Uterus (tissue), 4 donors: ENCODE data around the gene TMEM217. TPM values are rescaled to one million over a fixed set of nuclear protein-coding genes. Genes with fewer than 3 reads are reported as not detected.
A peak's percentile ranks its signal among the peaks of the same experiment; 100 is the strongest.
"Not testable (repeated sequence)": the region's sequence is repeated elsewhere in the genome, so short reads cannot be mapped to it uniquely, and the experiment has no call there.

Experiments
- DNase-seq, 2 donors: peaks; one replicate each; pipeline ENCODE4 v3.0.0-alpha.2; 2019 to 2020
- H3K27ac ChIP-seq, 2 donors: fragments of 200-600 bp; sonication (generic); 1 replicate in 1 of 2; 2 replicates in 1 of 2; pipeline ENCODE4 v1.5.1; 2016 to 2018
- H3K27me3 ChIP-seq, 2 donors: fragments of 200-600 bp; sonication (generic); one replicate each; pipeline ENCODE4 v1.5.1; 2018 to 2019; ENCODE audit warnings: control low read depth in 1 of 2
- H3K36me3 ChIP-seq, 2 donors: fragments of 200-600 bp; sonication (generic); one replicate each; pipeline ENCODE4 v1.5.1; 2019; ENCODE audit warnings: control low read depth in 1 of 2
- H3K4me1 ChIP-seq, 2 donors: fragments of 200-600 bp; sonication (generic); one replicate each; pipeline ENCODE4 v1.5.1; 2018 to 2019; ENCODE audit warnings: control low read depth in 1 of 2
- H3K4me3 ChIP-seq, 2 donors: fragments of 200-600 bp; sonication (generic); 1 replicate in 1 of 2; 2 replicates in 1 of 2; pipeline ENCODE4 v1.5.1; 2018 to 2019; ENCODE audit warnings: mild to moderate bottlenecking in 1 of 2
- H3K9me3 ChIP-seq, 2 donors: fragments of 200-600 bp; sonication (generic); one replicate each; pipeline ENCODE4 v1.5.1; 2019; ENCODE audit warnings: control low read depth in 1 of 2
- POLR2A ChIP-seq, 2 donors: fragments of 450-650 bp; IDR thresholded peaks; one replicate each; pipeline ENCODE4 v1.6.1; 2016; ENCODE audit warnings: antibody characterized with exemption in 2 of 2, mild to moderate bottlenecking in 1 of 2, moderate library complexity in 1 of 2
- intact Hi-C: fragments of 100-400 bp; cut with DNase I; formaldehyde crosslinking; loops from one replicate; pipeline ENCODE4 v1.15.1; 2023; ENCODE audit warnings: low total_unique reads
- total RNA-seq, 4 donors: library from RNA; depleted of rRNA in 3 of 4; stranded (reverse); fragments of >200 nt in 3 of 4; gene quantifications; one replicate each; pipeline versions ENCODE4 v1.1.0 to v1.2.4, GENCODE V29; 2014 to 2023
- TF ChIP-seq, protein P1 (sequence below), 4 experiments: fragments of 200-600 bp in 2 of 4; fragments of 450-650 bp in 2 of 4; sonication (generic) in 2 of 4; IDR thresholded peaks; one replicate each; pipeline ENCODE4 v1.5.1; 2016 to 2019; ENCODE audit warnings: antibody characterized with exemption in 4 of 4, mild to moderate bottlenecking in 2 of 4, moderate library complexity in 1 of 4
- donor health status: DM: yes; HTN: yes; CAD: no.

Gene TMEM217
- total RNA-seq, 4 donors from 2014 or later, result 0.21 to 1.6 TPM; not detected in 2

DNA sequence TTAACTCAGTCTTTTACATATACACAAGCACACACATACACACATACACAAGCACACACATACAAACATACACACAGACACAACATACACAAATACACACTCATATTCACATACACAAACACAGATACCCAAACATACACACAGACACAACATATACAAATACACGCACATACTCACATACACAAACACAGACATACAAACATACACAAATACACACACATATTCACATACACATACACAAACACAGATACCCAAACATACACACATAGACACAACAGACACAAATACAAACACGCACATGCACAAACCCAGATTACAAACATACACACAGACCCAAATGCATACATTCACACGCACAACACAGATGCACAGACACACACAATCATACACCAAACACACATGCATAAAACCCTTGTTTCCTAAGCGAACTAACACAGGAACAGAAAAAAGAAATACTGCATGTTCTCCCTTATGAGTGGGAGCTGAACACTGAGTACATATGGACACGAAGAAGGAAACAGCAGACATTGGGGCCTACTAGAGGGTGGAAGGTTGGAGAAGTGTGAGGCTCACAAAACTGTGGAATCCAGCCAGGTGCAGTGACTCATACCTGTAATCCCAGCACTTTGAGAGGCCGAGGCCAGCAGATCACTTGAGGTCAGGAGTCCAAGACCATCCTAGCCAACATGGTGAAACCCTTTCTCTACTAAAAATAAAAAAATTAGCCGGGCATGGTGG, 53.8 kb downstream of the TMEM217 start:
- peak; percentile 36 to 41 for DNase-seq
- H3K4me1 ChIP-seq, result no peaks in the 10 kb centered on the region
- no peaks in the 10 kb centered on the region for H3K9me3 ChIP-seq
- no peak overlapping the region for H3K27ac ChIP-seq
- H3K4me3 ChIP-seq, result no peak overlapping the region
- H3K27me3 ChIP-seq, result no peaks in the 10 kb centered on the region
- no peak for TF ChIP-seq POLR2A (IDR thresholded peaks at IDR 0.05)
- TF ChIP-seq, protein P1, sequence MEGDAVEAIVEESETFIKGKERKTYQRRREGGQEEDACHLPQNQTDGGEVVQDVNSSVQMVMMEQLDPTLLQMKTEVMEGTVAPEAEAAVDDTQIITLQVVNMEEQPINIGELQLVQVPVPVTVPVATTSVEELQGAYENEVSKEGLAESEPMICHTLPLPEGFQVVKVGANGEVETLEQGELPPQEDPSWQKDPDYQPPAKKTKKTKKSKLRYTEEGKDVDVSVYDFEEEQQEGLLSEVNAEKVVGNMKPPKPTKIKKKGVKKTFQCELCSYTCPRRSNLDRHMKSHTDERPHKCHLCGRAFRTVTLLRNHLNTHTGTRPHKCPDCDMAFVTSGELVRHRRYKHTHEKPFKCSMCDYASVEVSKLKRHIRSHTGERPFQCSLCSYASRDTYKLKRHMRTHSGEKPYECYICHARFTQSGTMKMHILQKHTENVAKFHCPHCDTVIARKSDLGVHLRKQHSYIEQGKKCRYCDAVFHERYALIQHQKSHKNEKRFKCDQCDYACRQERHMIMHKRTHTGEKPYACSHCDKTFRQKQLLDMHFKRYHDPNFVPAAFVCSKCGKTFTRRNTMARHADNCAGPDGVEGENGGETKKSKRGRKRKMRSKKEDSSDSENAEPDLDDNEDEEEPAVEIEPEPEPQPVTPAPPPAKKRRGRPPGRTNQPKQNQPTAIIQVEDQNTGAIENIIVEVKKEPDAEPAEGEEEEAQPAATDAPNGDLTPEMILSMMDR (IDR thresholded peaks at IDR 0.05), result no peak
- intact Hi-C loops, result loop anchor here (10.0 kb wide), 1 partner anchor 179 kb away; no protein-coding TSS in a partner anchor
- H3K36me3 ChIP-seq, result no peaks in the 10 kb centered on the region

DNA sequence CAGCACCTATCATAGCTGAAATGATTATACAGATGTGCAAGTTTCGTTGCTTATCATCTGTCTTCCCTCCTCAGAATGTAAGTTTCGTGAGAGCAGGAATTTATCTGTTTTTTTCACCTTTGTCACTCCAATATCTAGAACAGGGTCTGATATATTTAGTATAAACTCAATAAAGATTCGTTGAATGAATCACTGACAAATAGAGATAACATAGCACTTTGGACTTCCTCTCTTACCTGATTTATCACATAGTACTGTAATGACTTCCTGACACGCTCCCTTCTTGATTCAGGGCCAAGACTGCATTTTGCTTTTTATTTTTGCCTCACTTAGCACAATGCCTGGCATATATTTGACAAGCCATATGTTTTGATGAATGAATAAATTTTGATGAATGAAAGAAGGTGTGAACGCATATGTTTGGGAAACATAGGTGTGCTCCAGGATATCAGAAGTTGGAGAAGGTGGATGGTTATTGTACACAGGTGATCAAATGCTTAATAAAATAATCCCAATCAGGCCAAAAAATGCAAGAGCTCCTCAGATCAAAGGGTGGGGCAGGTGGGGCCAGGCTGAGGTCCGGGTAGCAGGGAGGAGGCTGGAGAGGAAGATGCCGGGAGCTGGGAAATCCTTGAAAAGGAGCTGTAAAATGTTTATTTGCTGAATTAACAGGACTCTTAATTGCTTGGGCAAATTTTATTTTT, 55.0 kb downstream of the TMEM217 start:
- Histone ChIP-seq H3K4me3 (no peak overlapping the region), H3K4me1 (no peaks in the 10 kb centered on the region), H3K27me3 (no peaks in the 10 kb centered on the region), H3K27ac (no peak overlapping the region), H3K9me3 (no peaks in the 10 kb centered on the region), H3K36me3 (no peaks in the 10 kb centered on the region)
- no peak for DNase-seq
- intact Hi-C loops, result loop anchor here (10.0 kb wide), 1 partner anchor 178 kb away; no protein-coding TSS in a partner anchor
- no peak for TF ChIP-seq POLR2A (IDR thresholded peaks at IDR 0.05)
- TF ChIP-seq, protein P1 (IDR thresholded peaks at IDR 0.05), result no peak

DNA sequence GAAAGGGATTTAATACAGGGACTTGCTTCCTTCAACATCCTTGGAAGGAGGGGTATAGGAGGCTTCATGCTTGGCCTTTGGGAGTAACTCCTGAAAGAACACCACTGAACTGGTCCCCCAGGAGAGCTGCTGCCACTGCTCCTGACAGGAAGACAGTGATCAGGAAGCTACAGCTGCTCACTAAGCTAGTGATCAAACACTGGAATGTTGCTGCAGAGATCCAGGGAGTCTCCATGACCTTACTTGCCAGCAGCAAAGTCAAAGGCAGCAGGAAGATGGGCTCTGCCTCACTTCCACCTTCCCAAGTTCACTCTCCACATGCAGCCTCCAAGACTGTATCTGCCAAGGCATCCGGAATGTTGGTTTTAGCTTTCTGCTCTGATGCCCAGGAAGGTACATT, 56.2 kb downstream of the TMEM217 start:
- Histone ChIP-seq H3K4me1 (no peaks in the 10 kb centered on the region), H3K4me3 (no peak overlapping the region), H3K27ac (no peak overlapping the region), H3K36me3 (no peaks in the 10 kb centered on the region), H3K9me3 (no peaks in the 10 kb centered on the region), H3K27me3 (no peaks in the 10 kb centered on the region)
- TF ChIP-seq POLR2A (IDR thresholded peaks at IDR 0.05), result no peak
- TF ChIP-seq, protein P1 (IDR thresholded peaks at IDR 0.05), result no peak
- intact Hi-C loops, result loop anchor here (10.0 kb wide), 1 partner anchor 177 kb away; no protein-coding TSS in a partner anchor
- no peak for DNase-seq

DNA sequence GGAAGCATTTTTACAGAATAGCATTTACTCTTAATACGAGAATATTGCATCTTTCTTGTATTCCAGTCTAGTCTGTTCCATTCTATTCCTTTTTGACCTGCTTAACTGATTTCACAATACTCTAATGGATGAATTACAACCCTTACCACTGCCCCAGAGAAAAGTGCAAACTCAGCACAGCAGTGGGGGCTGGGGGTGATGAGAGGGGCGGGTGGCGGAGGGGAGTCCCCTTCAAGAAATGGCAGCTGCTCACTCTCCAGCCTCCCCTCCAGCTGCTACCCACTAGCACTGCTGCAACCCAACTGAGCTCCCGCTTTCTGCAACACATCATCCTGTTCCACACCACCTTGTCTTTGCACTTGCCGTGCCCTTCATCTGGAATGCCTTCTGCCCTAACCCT, 57.9 kb downstream of the TMEM217 start:
- DNase-seq, result no peak
- intact Hi-C loops, result loop anchor here (10.0 kb wide), 1 partner anchor 175 kb away; no protein-coding TSS in a partner anchor
- Histone ChIP-seq H3K4me1 (no peaks in the 10 kb centered on the region), H3K27ac (no peak overlapping the region), H3K9me3 (no peaks in the 10 kb centered on the region), H3K4me3 (no peak overlapping the region), H3K27me3 (no peaks in the 10 kb centered on the region), H3K36me3 (no peaks in the 10 kb centered on the region)
- TF ChIP-seq, protein P1 (IDR thresholded peaks at IDR 0.05), result no peak
- no peak for TF ChIP-seq POLR2A (IDR thresholded peaks at IDR 0.05)

DNA sequence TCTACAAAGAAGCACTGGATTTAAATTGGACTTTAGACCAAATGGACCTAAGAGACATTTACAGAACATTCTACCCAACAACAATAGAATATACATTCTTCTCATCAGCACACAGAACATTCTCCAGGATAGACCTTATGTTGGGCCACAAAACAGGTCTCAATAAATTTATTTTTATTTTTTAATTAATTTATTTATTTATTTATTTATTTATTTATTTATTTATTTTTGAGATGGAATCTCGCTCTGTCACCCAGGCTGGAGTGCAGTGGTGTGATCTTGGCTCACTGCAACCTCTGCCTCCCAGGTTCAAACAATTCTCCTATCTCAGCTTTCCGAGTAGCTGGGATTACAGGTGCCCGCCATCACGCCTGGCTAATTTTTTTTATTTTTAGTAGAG, 61.5 kb downstream of the TMEM217 start:
- H3K27me3 ChIP-seq, H3K27ac ChIP-seq, H3K9me3 ChIP-seq, H3K4me1 ChIP-seq, intact Hi-C loops, DNase-seq, H3K4me3 ChIP-seq, H3K36me3 ChIP-seq: not testable (repeated sequence)

DNA sequence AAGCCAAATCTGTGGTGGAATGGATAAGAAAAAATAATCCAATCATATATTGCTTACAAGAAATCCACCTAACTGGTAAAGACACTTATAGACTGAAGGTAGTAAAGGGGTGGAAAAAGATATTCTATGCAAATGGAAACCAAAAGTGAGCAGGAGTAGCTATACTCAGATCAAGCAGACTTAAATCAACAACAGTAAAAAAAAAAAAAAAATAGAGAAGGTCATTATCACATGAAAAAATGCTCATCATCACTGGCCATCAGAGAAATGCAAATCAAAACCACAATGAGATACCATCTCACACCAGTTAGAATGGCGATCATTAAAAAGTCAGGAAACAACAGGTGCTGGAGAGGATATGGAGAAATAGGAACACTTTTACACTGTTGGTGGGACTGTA, 63.1 kb downstream of the TMEM217 start:
- H3K4me3 ChIP-seq, intact Hi-C loops, H3K27ac ChIP-seq, H3K4me1 ChIP-seq, H3K36me3 ChIP-seq, H3K27me3 ChIP-seq, DNase-seq, H3K9me3 ChIP-seq: not testable (repeated sequence)
